Endothelial cell of umbilical vein (primary cell): ENCODE measurements around the gene HTRA3. TPM values are rescaled to one million over a fixed set of nuclear protein-coding genes. Genes with fewer than 3 reads are reported as not detected.
A peak's percentile ranks its signal among the peaks of the same experiment; 100 is the strongest.

ENCODE experiments used
- BruUV-seq: library from RNA; stranded (reverse); fragments of 400-500 nt; replicated peaks from 2 replicates; lab custom pipeline; 2021; lab: Mats Ljungman, UMichigan
- CTCF ChIA-PET: fragments of 300-600, 350-600 bp; sonication (Branson Sonifier 250); formaldehyde crosslinking; loops from one replicate; lab custom pipeline; 2021; ENCODE audit warnings: antibody characterized with exemption, inconsistent platforms; lab: Charles Lee
- POLR2A ChIA-PET: fragments of 300-600, 350-600 bp; sonication (Branson Sonifier 250); formaldehyde crosslinking; loops from one replicate; lab custom pipeline; 2021; ENCODE audit warnings: antibody characterized with exemption, inconsistent platforms; lab: Charles Lee
- DNase-seq: peaks from one replicate; pipeline ENCODE4 v3.0.0-alpha.2; 2011; ENCODE audit warnings: low read depth, low spot score
- FAIRE-seq: peaks from 2 replicates; lab custom pipeline; 2011; peaks lifted over from hg19 to GRCh38; lab: Jason Lieb, UNC
- H2AFZ ChIP-seq: 2 replicates; pipeline ENCODE4 v1.6.0; 2012; ENCODE audit warnings: low read depth, low read length, control low read depth, inconsistent platforms
- H3K27ac ChIP-seq: 2 replicates; pipeline ENCODE4 v1.5.1; 2011; ENCODE audit warnings: low read depth, mild to moderate bottlenecking, control low read depth, low read length, moderate library complexity; ENCODE audit not compliant: insufficient read depth
- H3K27me3 ChIP-seq, 2 experiments: 2 replicates each; pipeline versions ENCODE4 v1.6.0 to v1.6.1; 2011; ENCODE audit warnings: low read length in 2 of 2, mixed read lengths in 1 of 2; ENCODE audit not compliant: control insufficient read depth in 2 of 2, insufficient read depth in 2 of 2
- H3K36me3 ChIP-seq, 2 experiments: 2 replicates in 1 of 2; 3 replicates in 1 of 2; pipeline ENCODE4 v1.5.1; 2011; ENCODE audit warnings: low read length in 2 of 2, mild to moderate bottlenecking in 1 of 2, moderate library complexity in 1 of 2; ENCODE audit not compliant: control insufficient read depth in 2 of 2, insufficient read depth in 2 of 2; ENCODE audit errors: extremely low read depth in 1 of 2
- H3K4me1 ChIP-seq: 3 replicates; pipeline ENCODE4 v1.5.1; 2011; ENCODE audit warnings: mild to moderate bottlenecking, low read length; ENCODE audit not compliant: control insufficient read depth, insufficient read depth; ENCODE audit errors: extremely low read depth
- H3K4me2 ChIP-seq: 2 replicates; pipeline ENCODE4 v1.6.1; 2011; ENCODE audit warnings: low read length, control low read depth, mixed read lengths; ENCODE audit not compliant: insufficient read depth
- H3K4me3 ChIP-seq, 3 experiments: fragments of 200-600 bp in 1 of 3; sonication (generic), shearing (Covaris generic) in 1 of 3; replicated peaks in 1 of 3; 2 replicates each; pipeline ENCODE4 v1.5.1; 2011 to 2016; ENCODE audit warnings: control low read depth in 3 of 3, low read length in 3 of 3, mild to moderate bottlenecking in 2 of 3, inconsistent platforms in 1 of 3, low read depth in 1 of 3, moderate library complexity in 1 of 3; ENCODE audit not compliant: insufficient read depth in 1 of 3
- H3K79me2 ChIP-seq: 2 replicates; pipeline ENCODE4 v1.6.0; 2012; ENCODE audit warnings: low read length, inconsistent platforms; ENCODE audit not compliant: control insufficient read depth, insufficient read depth
- H3K9ac ChIP-seq: replicated peaks from 2 replicates; pipeline ENCODE3; 2011; ENCODE audit warnings: low read length, control low read depth; ENCODE audit not compliant: insufficient read depth; ENCODE audit errors: extremely low read depth
- H3K9me1 ChIP-seq: replicated peaks from 3 replicates; pipeline ENCODE4 v1.6.0; 2011; ENCODE audit warnings: mild to moderate bottlenecking, low read length; ENCODE audit not compliant: control insufficient read depth, insufficient read depth; ENCODE audit errors: extremely low read depth
- H3K9me3 ChIP-seq: replicated peaks from 2 replicates; pipeline ENCODE4 v1.5.1; 2012; ENCODE audit warnings: low read length, inconsistent platforms; ENCODE audit not compliant: control insufficient read depth, insufficient read depth
- H4K20me1 ChIP-seq: replicated peaks from 2 replicates; pipeline ENCODE3; 2011; ENCODE audit warnings: mild to moderate bottlenecking, low read length; ENCODE audit not compliant: control insufficient read depth, insufficient read depth; ENCODE audit errors: extremely low read depth
- CTCF ChIP-seq, 2 donors: IDR thresholded peaks; 1 replicate in 1 of 2; 2 replicates in 1 of 2; pipeline ENCODE4 v1.5.1; 2011; ENCODE audit warnings: low read length in 2 of 2, mild to moderate bottlenecking in 2 of 2, moderate library complexity in 2 of 2, control low read depth in 1 of 2, inconsistent platforms in 1 of 2, low read depth in 1 of 2; ENCODE audit not compliant: insufficient read depth in 1 of 2; ENCODE audit errors: extremely low read depth in 1 of 2
- EZH2 ChIP-seq: IDR thresholded peaks from 2 replicates; pipeline ENCODE4 v1.6.1; 2012; ENCODE audit warnings: borderline replicate concordance, low read depth, mild to moderate bottlenecking, moderate library complexity, low read length, inconsistent platforms; ENCODE audit not compliant: severe bottlenecking
- FOS ChIP-seq: IDR thresholded peaks from 2 replicates; pipeline ENCODE4 v1.6.1; 2011; ENCODE audit warnings: mild to moderate bottlenecking, low read length, moderate library complexity, borderline replicate concordance; ENCODE audit not compliant: insufficient read depth
- GATA2 ChIP-seq: IDR thresholded peaks from 2 replicates; pipeline ENCODE4 v1.7.0; 2011; ENCODE audit warnings: low read depth, mild to moderate bottlenecking, moderate library complexity, mixed read lengths, low read length; ENCODE audit not compliant: insufficient read length, insufficient read depth
- JUN ChIP-seq: IDR thresholded peaks from 2 replicates; pipeline ENCODE4 v1.6.1; 2011; ENCODE audit warnings: borderline replicate concordance, low read depth; ENCODE audit not compliant: insufficient read length, insufficient read depth
- MYC ChIP-seq: IDR thresholded peaks from one replicate; pipeline ENCODE4 v1.6.1; 2011; ENCODE audit warnings: mild to moderate bottlenecking, low read depth, low read length
- POLR2A ChIP-seq: IDR thresholded peaks from 2 replicates; pipeline ENCODE4 v1.6.1; 2012; ENCODE audit warnings: low read depth, mild to moderate bottlenecking, control low read depth, low read length
- POLR2AphosphoS5 ChIP-seq: IDR thresholded peaks from 2 replicates; pipeline ENCODE4 v1.6.1; 2012; ENCODE audit warnings: low read depth, mild to moderate bottlenecking, control low read depth, low read length, moderate library complexity; ENCODE audit not compliant: insufficient read depth
- dilution Hi-C: fragments of 300-500 bp; cut with MboI; formaldehyde crosslinking; loops from one replicate; pipeline ENCODE4 v1.15.0; 2019; ENCODE audit warnings: low sequenced_read_pairs; ENCODE audit not compliant: extremely low pct_ligation_motif_present
- intact Hi-C: fragments of 100-400 bp; cut with micrococcal nuclease; formaldehyde crosslinking; loops from one replicate; pipeline ENCODE4 v1.10.0; 2022
- polyA plus RNA-seq, 4 experiments: library from polyadenylated mRNA; depleted of rRNA in 3 of 4; stranded (reverse) in 3 of 4; unstranded in 1 of 4; fragments of >200 nt; gene quantifications; 2 replicates each; pipeline versions ENCODE4 v1.2.1 to v1.2.3, GENCODE V29; 2011 to 2012; ENCODE audit warnings: missing spikeins in 1 of 4
- total RNA-seq: library from RNA; stranded (reverse); gene quantifications from 2 replicates; pipeline ENCODE4 v1.2.3, GENCODE V29; 2021
- TF ChIP-seq, protein P1 (sequence below): IDR thresholded peaks from 2 replicates; pipeline ENCODE4 v1.6.1; 2011; ENCODE audit not compliant: insufficient read depth, insufficient read length

The HTRA3 gene
- total and polyA plus RNA-seq, 2 donors (not counting 3 experiments of a cell fraction or from before 2014, with no cell fraction given): 9.0 to 12.0 TPM

GRCh38 chr4:8248091-8248490 is 21.5 kb upstream of the HTRA3 start:
- no peaks in the 10 kb centered on the region for H3K27me3 ChIP-seq
- no peaks in the 10 kb centered on the region for H3K79me2 ChIP-seq
- no peak overlapping the region for H3K27ac ChIP-seq
- H3K9me1 ChIP-seq: no peaks in the 10 kb centered on the region
- peak; percentile 43 for DNase-seq
- H4K20me1 ChIP-seq: no peaks in the 10 kb centered on the region
- no peaks in the 10 kb centered on the region for H3K9me3 ChIP-seq
- CTCF ChIA-PET: interaction anchor here (1.0 to 2.7 kb wide), 2 partner anchors 19 to 155 kb away, joined by 7 to 9 read pairs; no protein-coding TSS in a partner anchor
- intact Hi-C loops: no loop called here
- peak; percentile 8 for FAIRE-seq
- TF ChIP-seq CTCF (IDR thresholded peaks at IDR 0.05; ENCODE audit: extremely low read depth in 1 of 2, insufficient read depth in 1 of 2, low read depth in 1 of 2, low read length in 2 of 2) (no peak), JUN (no peak), FOS (no peak), GATA2 (no peak)
- TF ChIP-seq, protein P1, sequence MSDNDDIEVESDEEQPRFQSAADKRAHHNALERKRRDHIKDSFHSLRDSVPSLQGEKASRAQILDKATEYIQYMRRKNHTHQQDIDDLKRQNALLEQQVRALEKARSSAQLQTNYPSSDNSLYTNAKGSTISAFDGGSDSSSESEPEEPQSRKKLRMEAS: no peak
- no peak overlapping the region for H3K4me3 ChIP-seq
- BruUV-seq: no TSS peak
- no peak overlapping the region for H2AFZ ChIP-seq
- dilution Hi-C loops: no loop called here
- H3K4me1 ChIP-seq: no peaks in the 10 kb centered on the region
- H3K4me2 ChIP-seq: no peak overlapping the region
- POLR2A ChIA-PET: no interaction called here
- H3K9ac ChIP-seq: no peak overlapping the region
- H3K36me3 ChIP-seq: no peaks in the 10 kb centered on the region

DNA sequence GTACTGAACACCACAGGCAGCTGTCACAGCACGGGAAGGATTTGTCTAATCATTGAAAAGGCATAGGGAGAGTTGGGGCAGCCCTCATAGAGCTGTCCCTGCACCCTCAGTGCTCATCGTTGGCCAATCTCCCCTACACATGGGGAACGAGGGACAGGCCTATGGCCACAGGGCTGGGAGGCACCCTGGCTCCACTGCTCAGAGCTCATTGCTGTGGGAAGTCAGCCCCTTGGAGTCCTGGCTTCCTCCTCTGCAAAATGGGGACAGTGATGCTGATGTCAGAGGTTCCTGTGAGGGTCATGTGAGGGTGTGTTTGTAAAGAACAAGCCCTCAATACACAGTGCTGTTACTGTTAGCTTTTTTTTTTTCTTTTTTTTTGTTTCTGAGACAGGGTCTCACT is 19.3 kb upstream of the HTRA3 start:
- Histone ChIP-seq H2AFZ (no peak overlapping the region), H3K9ac (no peak overlapping the region), H4K20me1 (no peaks in the 10 kb centered on the region), H3K27me3 (no peaks in the 10 kb centered on the region), H3K9me1 (no peaks in the 10 kb centered on the region), H3K9me3 (no peaks in the 10 kb centered on the region), H3K4me1 (no peaks in the 10 kb centered on the region), H3K27ac (no peak overlapping the region), H3K79me2 (no peaks in the 10 kb centered on the region), H3K4me2 (no peak overlapping the region), H3K36me3 (no peaks in the 10 kb centered on the region), H3K4me3 (no peak overlapping the region)
- CTCF ChIA-PET: interaction anchor here (1.0 to 2.7 kb wide), 5 partner anchors 8 to 161 kb away, joined by 3 to 14 read pairs (median 5); no protein-coding TSS in a partner anchor
- BruUV-seq: no TSS peak
- dilution Hi-C loops: no loop called here
- FAIRE-seq (no peak), DNase-seq (no peak)
- intact Hi-C loops: no loop called here
- TF ChIP-seq POLR2AphosphoS5 (no peak), EZH2 (no peak), JUN (no peak), MYC (no peak), CTCF (IDR thresholded peaks at IDR 0.05; ENCODE audit: extremely low read depth in 1 of 2, insufficient read depth in 1 of 2, low read depth in 1 of 2, low read length in 2 of 2) (no peak), GATA2 (no peak), POLR2A (no peak), FOS (no peak)
- TF ChIP-seq, protein P1: no peak
- POLR2A ChIA-PET: no interaction called here
